ENCODE results near the gene TRPV5.

TRPV5 gene

DNA sequence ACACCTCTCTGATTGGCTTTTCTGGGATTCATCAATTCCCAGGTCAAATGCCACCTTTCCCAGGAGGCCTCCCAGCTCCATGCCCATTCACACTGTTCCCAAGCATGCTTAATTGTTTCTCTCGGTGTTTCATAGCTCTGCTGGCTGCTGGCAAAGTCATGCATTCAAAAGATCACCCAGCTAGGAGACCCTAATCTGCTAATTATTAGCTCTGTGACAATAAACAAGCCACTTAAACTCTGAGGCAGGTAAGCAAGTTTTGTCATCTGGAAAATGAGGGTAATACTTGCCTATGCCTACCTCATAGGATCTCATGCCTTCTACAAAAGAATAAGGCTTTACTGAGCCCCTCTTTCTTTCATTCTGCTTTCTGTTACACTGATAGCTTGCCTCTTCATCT lies 29.4 kb upstream of the TRPV5 start:
- no peak for DNase-seq (ENCODE audit: low read depth)
- no peak overlapping the region for H3K4me3 ChIP-seq (ENCODE audit: low read length)
- TF ChIP-seq, protein P1, sequence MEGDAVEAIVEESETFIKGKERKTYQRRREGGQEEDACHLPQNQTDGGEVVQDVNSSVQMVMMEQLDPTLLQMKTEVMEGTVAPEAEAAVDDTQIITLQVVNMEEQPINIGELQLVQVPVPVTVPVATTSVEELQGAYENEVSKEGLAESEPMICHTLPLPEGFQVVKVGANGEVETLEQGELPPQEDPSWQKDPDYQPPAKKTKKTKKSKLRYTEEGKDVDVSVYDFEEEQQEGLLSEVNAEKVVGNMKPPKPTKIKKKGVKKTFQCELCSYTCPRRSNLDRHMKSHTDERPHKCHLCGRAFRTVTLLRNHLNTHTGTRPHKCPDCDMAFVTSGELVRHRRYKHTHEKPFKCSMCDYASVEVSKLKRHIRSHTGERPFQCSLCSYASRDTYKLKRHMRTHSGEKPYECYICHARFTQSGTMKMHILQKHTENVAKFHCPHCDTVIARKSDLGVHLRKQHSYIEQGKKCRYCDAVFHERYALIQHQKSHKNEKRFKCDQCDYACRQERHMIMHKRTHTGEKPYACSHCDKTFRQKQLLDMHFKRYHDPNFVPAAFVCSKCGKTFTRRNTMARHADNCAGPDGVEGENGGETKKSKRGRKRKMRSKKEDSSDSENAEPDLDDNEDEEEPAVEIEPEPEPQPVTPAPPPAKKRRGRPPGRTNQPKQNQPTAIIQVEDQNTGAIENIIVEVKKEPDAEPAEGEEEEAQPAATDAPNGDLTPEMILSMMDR (conservative IDR thresholded peaks at IDR 0.05; ENCODE audit: low read length) = no peak

DNA sequence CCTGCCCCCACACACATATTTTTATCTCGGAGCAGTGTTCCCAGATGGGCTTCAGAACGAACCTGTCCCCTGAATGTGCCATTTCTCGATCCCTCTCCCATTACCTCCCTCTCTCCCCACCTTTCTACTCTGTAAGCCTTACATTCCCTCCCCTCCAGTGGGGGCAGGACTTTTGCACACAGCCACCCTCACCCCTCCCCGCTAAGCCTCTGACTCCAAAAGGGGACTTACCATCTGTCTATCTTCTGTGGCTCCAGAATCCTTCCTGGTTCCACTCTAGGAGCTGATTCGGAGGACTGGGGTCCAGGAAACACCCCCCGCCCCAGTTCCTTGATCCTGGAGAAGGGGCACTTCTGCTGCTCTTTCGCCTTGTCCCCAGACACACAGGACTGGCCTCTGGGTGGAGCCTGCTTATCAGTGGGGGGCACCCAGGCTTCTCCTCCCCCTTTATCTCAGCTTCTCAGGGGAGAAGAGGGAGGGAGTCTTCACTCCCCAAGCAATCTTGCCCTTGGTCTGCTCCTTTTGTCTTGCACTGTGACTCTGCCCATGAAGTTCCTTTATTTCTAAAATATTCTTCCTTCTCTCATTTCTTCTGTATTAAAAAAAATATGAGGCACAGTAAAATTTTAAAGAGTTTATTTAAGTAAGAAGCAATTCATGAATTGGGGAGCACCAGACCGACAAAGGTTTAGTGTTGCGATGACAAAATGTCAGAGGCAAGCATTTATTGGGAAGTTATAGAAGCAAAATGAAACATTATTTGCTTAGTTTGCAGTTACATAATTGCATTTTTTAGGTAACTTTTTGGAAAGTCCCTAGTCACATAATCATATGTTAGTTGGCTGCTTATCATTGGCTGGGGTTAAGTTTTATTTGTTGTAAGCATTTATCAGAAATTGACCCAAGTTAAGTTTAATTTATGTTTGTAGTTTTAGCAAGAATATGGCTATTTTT lies 28.7 kb upstream of the TRPV5 start, which contains the start of gene KEL:
KEL (minus strand) TSS at position 391 of the 954 bp plus-strand sequence; CDS start at position 234, 157 bp downstream.
- DNase-seq (ENCODE audit: low read depth) = no peak
- H3K4me3 ChIP-seq (ENCODE audit: low read length) = no peak within 1 kb of the TSS
- TF ChIP-seq, protein P1 (conservative IDR thresholded peaks at IDR 0.05; ENCODE audit: low read length) = no peak

- H3K4me3 ChIP-seq (ENCODE audit: low read length) = no peak overlapping the region
- no peak for DNase-seq (ENCODE audit: low read depth)
- TF ChIP-seq, protein P1 (conservative IDR thresholded peaks at IDR 0.05; ENCODE audit: low read length) = no peak
These were observed 28.0 kb upstream of the TRPV5 start for GRCh38 chr7:142961595-142961972.

GRCh38 chr7:142960955-142961512 lies 27.5 kb upstream of the TRPV5 start:
- no peak for DNase-seq (ENCODE audit: low read depth)
- no peak overlapping the region for H3K4me3 ChIP-seq (ENCODE audit: low read length)
- TF ChIP-seq, protein P1 (conservative IDR thresholded peaks at IDR 0.05; ENCODE audit: low read length) = no peak

GRCh38 chr7:142959202-142959601 lies 25.7 kb upstream of the TRPV5 start:
- H3K4me3 ChIP-seq (ENCODE audit: low read length) = no peak overlapping the region
- TF ChIP-seq, protein P1 (conservative IDR thresholded peaks at IDR 0.05; ENCODE audit: low read length) = no peak
- DNase-seq (ENCODE audit: low read depth) = no peak

- DNase-seq (ENCODE audit: low read depth) = no peak
- TF ChIP-seq, protein P1 (conservative IDR thresholded peaks at IDR 0.05; ENCODE audit: low read length) = no peak
- H3K4me3 ChIP-seq (ENCODE audit: low read length) = no peak overlapping the region
These were observed 24.2 kb upstream of the TRPV5 start for GRCh38 chr7:142957723-142958122.
